HG03280 (cell line): Measurements from ENCODE around the gene LIMS2.

ENCODE experiments used
- ATAC-seq: cut with Tn5 transposase; IDR thresholded peaks from one replicate; pipeline ENCODE4 v1.9.1; 2021; ENCODE audit warnings: mild to moderate bottlenecking, moderate library complexity; ENCODE audit not compliant: unreplicated experiment

Gene LIMS2

DNA sequence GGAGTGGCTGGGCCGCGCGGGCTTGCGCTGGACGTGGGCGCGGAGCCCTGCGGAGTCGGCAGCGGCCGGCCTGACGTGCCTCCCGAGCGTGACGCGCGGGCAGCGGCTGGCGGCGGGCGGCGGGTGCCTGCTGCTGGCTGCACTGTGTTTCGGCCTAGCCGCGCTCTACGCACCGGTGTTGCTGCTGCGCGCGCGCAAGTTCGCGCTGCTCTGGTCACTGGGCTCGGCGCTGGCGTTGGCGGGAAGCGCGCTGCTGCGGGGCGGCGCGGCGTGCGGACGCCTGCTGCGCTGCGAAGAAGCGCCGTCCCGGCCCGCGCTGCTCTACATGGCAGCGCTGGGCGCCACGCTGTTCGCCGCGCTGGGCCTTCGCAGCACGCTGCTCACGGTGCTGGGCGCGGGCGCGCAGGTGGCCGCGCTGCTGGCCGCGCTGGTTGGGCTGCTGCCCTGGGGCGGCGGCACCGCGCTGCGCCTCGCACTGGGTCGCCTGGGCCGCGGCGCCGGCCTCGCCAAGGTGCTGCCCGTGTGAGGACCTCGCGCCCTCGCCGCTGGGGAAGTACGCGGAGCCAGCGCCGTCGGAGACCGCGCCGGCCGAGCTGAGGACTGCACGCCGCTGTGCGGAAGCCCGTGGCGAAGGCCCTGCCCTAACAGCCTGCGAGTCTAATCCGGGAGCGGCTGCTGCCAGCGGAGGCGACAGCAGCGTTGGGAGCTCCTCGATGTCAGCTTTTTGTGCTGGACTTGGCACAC is 26.5 kb upstream of the LIMS2 start:
- ATAC-seq, result peak; percentile 56

DNA sequence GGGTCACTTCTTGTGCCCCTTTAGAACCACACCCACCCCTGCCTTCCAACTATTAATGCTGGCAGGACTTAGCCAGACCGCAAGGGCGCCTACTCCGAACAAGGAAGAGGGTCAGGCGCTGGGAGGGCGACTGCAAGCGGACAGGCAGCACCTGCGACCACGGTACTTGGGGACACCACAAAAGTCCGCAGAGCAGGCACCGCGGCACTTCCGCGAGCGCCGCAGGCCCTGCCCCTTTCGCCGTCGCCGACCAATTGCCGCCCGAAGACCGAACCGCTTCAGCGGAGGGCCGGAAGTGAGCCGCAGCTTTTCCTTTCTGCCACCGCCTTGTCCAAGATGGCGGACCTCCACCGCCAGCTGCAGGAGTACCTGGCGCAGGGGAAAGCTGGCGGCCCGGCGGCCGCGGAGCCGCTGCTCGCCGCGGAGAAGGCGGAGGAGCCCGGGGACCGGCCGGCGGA is 25.9 kb upstream of the LIMS2 start, which contains the start of gene SFT2D3:
Gene SFT2D3 (plus strand): TSS at position 305 of the 458 bp plus-strand sequence. CDS start 32 bp downstream, at position 337.
- ATAC-seq, result peak; percentile 75

DNA sequence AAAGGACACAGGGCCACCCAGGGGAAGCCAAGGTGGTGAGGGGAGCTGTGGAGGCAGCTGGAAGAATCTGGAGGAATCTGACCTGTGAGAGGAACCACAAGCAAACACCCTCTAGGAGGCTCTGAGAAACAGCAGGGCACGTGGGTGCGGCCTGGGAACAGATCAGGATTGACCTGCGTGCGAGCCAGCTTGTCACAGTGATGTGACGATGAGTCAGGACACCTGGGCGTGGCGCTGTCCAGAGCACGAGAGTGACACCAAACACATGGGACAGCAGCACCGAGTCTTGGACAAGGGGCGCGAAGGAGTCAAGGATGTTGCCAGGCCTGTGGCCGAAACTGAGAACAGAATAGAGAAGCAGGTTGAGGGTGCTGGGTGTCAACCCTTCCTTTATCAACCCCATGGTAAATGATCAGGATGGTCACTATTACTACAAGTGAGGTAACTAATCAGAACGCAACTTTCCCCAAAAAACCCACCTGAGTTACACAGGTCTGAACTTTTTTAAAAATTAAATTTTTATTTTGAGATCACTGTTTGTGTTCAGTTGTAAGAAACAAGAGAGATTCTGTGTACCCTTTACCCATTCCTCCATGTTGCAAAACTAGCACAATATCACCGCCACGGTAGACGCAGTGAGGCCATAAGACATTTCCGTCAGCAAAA is 25.3 kb upstream of the LIMS2 start:
- ATAC-seq, result peak; percentile 48

DNA sequence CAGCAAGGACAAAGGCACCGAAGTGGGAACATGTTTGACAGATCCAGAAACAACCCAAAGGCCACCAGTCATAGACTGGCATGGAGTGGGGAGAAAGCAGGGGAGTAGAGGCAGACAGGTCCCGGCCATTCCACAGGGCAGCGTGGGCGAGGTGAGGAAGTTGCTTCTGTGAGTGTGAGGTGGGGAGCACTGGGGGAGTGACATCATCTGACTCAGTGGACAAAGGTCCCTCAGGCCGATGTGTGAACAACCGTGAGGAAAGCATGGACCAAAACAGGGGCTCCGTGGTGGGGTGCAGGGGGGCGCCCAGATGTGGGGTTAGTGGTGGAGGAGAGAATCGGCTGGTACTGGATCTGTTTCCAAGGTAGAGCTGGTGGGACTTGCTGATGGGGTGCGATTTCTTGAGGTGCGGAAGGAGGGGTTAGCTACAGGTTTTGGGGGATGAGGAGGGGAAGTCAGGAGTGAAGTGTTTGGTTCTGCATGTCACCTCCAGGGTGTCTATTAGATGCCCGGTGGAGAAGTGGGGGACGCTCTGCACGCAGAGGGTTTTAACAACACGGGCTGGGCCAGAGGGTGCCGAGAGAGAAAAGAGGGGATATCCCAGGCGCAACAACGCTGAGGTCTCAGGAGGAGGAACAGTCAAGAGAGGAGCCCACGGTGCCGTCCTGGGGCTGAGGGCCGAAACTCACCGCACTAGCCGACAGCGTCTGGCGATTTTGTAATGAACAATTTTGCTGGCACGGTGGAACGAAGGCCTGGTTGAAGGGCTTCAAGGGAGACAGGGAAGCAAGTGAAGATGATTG is 23.4 kb upstream of the LIMS2 start:
- ATAC-seq, result no peak

DNA sequence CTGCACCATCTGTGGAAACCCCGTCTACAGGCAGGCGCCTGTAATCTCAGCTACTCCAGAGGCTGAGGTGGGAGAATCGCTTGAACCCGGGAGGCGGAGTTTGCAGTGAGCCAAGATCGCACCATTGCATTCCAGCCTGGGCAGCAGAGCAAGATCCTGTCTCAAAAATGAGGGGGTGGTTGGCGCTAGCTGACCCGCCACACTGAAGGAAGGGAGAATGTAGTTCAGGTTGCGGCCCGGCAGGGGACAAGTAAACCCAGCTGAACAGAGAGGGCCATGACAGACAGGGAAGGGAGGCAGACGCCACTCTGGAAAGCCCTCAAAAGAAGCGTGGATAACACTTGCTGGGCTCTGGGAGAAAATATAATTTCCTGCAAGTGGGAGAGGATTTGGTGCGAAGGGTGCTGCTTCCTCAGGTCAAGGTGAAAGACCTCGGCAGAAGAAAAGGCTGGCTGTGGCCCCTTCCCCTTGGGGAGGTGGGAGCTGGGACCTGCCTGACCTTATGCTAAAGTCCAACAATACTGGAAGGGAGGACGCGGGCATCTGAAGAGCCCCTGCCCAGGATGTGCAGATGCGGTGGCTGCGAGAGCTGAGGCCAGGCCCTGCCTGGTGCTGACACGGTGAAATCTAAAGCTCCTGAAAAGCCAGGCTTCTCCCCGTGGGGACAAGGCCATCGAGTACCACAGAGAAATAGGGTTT is 22.3 kb upstream of the LIMS2 start:
- ATAC-seq, result no peak

DNA sequence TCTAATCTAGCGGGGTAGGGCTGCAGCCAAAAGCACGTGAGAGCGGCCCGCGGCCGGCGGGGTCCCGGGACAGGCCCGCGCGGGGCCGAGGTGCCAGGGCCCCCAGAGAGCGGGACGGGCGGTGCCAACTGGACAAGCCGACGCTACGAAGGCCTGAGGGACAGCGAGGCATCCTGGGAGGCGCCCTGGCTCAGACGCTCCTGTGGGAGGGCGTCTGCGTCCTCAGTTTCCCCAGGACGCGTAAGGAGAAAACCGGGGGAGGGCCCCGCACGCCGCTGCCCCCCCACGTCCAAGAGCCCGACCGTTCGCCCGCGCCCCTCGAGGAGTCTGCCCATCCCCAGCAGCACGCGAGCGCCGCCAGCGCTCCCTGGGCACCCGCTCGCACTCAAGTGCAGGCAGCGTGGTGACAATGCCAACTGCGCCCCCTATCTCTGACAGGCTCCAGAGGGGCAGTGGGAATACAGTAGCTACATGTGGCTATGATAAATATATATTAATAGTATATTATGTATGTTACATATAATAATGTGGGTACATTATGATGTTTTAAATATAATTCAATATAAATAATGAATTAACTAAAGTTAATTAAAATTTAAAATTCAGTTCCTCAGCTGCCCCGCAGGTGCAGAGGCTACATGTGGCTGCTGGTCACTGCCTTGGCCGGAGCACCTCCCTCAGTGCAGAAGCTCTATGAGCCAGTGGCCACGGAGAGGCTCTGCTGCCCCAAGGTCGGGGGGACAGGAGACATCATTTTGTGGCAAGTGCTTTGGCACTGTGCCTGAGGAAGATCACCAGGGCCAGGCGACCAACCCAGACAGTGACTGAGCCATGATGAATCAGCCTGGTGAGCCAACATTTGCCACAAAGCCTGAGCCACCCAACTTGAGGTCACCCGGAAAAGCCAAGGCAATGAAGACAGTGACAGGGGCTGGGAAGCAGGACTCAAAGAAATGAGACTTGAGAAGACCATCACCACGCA is 20.5 kb upstream of the LIMS2 start:
- no peak for ATAC-seq

GRCh38 chr2:127694986-127695385 is 19.7 kb upstream of the LIMS2 start:
- no peak for ATAC-seq

- no peak for ATAC-seq
Measured at GRCh38 chr2:127690696-127691095, 15.4 kb upstream of the LIMS2 start.

GRCh38 chr2:127688405-127688804 is 13.1 kb upstream of the LIMS2 start:
- ATAC-seq, result no peak

DNA sequence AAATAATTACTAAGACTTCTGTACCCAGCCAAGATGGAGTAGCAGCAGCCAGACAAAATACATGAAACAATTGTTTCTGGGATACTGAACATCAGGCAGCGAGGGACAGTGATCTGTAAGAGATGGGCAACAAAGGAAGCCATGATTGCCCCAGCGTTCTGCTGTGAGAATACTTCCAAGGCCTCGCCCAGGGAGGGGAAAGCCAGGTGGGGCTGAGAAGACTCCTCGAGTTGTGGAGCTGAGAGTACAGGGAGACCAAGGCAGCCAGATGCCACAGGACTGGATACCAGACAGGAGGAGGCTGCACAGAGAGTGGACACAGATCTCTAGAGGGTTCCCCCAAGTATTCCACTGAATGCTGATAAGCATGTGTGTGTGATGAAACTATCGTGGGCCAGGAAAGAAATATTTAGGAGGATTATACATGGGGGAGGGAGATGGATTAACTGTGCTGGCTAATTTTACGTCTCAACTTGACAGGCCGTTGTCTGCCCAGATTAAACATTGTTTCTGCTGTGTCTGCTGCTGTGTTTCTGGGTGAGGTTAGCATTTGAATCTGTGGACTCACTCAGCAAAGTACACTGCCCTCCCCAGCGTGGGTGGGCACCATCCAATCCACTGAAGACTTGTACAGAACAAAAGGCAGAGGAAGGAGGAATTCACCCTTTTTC is 10.2 kb upstream of the LIMS2 start:
- no peak for ATAC-seq

- ATAC-seq, result no peak
Measured at GRCh38 chr2:127683757-127684156, 8.4 kb upstream of the LIMS2 start.

- ATAC-seq, result no peak
Measured at GRCh38 chr2:127683056-127683455, 7.7 kb upstream of the LIMS2 start.

GRCh38 chr2:127681976-127682857 is 6.9 kb upstream of the LIMS2 start:
- ATAC-seq, result no peak

GRCh38 chr2:127681288-127681804 is 6.0 kb upstream of the LIMS2 start:
- no peak for ATAC-seq

GRCh38 chr2:127680706-127681287 is 5.5 kb upstream of the LIMS2 start:
- ATAC-seq, result no peak

- no peak for ATAC-seq
Measured at GRCh38 chr2:127679680-127680361, 4.5 kb upstream of the LIMS2 start.

DNA sequence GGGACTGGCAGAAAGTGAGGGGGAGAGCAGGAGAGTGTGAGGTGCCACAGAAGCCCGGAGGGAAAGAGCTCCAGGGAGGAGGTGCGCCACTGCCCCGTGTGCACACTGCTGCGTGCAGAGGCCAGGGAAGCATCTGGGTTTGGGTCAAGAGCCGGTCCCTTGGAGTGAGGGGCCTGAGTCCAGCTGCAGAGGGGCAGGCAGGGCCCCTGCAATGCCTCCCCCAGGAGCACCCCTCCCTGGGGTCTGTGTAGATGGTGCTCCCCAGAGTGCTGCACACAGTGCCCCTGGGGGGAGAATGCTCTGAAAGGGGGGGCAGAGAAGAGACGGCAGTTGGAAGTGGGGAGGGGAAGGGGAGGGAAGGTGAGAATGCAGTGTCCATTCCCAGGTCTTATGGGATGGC is 3.7 kb upstream of the LIMS2 start:
- ATAC-seq, result no peak
